C4-2B (cell line): ENCODE measurements around the gene GPER1.

ENCODE experiments used
- H3K27ac ChIP-seq: fragments of 450-650 bp; 2 replicates; pipeline ENCODE4 v1.5.1; 2017
- ZFX ChIP-seq: fragments of 450-650 bp; IDR thresholded peaks from 2 replicates; pipeline ENCODE4 v1.6.1; 2017
- TF ChIP-seq, protein P1 (sequence below): fragments of 450-650 bp; conservative IDR thresholded peaks from 2 replicates; pipeline ENCODE4 v1.5.1; 2017; ENCODE audit warnings: mild to moderate bottlenecking

GPER1 gene

DNA sequence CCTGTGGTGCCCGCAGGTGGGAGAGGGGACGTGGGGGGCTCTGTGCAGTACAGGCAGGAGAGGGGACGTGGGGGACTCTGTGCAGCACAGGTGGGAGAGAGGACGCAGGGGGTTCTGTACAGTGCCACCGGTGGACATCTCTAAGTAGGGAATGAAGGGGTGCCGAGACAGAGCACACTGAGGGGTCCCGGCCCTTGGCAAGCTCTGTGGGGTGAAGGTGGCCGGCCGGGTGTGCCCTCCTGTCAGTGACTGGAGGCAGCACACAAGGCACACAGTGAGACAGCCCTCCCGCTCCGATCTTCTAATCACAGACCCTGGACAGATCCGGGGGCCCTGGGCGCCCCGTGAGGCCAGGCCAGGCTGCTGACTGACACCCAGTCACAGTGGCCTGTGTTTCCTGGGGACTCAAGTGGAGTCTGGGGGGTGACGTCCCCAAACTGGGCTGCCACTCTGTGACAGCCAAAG lies 32.4 kb upstream of the GPER1 start:
- TF ChIP-seq, protein P1, sequence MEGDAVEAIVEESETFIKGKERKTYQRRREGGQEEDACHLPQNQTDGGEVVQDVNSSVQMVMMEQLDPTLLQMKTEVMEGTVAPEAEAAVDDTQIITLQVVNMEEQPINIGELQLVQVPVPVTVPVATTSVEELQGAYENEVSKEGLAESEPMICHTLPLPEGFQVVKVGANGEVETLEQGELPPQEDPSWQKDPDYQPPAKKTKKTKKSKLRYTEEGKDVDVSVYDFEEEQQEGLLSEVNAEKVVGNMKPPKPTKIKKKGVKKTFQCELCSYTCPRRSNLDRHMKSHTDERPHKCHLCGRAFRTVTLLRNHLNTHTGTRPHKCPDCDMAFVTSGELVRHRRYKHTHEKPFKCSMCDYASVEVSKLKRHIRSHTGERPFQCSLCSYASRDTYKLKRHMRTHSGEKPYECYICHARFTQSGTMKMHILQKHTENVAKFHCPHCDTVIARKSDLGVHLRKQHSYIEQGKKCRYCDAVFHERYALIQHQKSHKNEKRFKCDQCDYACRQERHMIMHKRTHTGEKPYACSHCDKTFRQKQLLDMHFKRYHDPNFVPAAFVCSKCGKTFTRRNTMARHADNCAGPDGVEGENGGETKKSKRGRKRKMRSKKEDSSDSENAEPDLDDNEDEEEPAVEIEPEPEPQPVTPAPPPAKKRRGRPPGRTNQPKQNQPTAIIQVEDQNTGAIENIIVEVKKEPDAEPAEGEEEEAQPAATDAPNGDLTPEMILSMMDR = no peak
- TF ChIP-seq ZFX = no peak
- H3K27ac ChIP-seq = no peak overlapping the region

DNA sequence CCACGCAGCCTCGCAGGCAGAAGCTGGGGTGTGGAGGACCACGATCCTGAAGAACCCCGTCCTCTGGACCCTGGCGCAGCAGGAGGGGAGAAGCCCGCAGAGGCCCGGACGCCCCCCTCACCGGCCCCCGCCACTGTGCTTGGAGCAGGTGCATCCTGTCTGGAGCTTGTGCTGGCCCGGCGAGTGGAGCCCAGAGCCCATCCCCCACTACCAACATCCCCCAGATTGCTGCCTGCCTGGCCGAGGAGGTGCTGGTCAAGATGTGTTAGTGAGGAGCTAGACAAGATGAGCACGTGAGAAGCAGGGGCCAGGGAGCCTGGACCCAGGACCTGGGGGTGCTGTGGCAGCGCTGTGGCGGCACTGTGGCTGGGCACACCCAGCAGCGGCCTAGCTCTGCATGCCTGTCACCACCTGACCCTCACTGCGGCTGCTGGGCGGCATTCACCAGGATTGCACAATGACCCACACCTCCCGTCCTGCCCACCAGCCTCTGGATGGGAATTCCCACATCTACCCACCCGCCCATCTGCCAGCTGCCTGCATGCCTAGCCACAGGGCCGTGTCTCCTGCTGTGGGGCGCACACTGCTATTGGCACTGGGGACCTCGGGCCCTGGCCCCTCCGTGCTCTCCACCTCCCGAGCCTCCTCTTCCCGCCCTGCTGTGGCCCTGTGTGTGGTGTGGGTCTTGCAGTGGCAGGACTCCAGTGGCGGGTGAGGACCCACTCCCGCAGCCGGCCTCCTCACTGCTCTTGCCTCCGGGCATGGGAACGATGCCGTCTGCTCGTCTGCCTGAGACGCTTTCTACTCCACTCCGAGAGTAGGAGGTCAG lies 31.7 kb upstream of the GPER1 start:
- H3K27ac ChIP-seq = no peak overlapping the region

DNA sequence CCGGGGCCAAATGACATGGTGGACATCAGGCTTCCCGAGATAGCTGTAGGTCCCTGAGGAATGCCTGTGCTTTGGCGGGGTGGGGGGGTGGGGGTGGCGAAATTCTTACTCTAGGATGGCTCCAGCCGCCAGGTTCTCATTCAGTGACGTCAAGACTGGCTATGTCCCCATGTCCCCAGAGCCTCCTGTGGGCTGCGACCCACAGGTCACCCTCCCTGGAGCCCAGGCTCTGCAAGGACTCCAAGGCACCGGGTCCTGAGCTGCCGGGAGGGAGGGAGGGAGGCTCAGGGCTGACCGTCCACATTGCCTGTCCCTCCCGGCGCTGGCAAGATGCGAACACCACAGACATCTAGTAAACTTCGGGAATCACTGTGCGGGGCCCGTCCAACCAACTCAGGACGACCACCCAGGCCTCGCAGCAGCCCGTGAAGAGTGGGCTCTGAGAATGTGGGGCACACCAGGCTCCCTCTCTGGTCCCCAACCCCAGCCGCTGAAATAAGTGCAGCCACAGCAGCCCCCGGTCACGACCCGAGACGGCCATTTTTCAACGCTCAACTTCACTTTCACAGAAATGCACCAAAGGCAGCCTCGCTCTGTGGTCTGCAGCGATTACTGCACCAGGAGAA lies 31.0 kb upstream of the GPER1 start:
- no peak for TF ChIP-seq ZFX
- TF ChIP-seq, protein P1 = no peak
- H3K27ac ChIP-seq = no peak overlapping the region

More for the DNA sequence above, 31.7 kb upstream of the GPER1 start:
- TF ChIP-seq, protein P1 = no peak
- TF ChIP-seq ZFX = no peak

DNA sequence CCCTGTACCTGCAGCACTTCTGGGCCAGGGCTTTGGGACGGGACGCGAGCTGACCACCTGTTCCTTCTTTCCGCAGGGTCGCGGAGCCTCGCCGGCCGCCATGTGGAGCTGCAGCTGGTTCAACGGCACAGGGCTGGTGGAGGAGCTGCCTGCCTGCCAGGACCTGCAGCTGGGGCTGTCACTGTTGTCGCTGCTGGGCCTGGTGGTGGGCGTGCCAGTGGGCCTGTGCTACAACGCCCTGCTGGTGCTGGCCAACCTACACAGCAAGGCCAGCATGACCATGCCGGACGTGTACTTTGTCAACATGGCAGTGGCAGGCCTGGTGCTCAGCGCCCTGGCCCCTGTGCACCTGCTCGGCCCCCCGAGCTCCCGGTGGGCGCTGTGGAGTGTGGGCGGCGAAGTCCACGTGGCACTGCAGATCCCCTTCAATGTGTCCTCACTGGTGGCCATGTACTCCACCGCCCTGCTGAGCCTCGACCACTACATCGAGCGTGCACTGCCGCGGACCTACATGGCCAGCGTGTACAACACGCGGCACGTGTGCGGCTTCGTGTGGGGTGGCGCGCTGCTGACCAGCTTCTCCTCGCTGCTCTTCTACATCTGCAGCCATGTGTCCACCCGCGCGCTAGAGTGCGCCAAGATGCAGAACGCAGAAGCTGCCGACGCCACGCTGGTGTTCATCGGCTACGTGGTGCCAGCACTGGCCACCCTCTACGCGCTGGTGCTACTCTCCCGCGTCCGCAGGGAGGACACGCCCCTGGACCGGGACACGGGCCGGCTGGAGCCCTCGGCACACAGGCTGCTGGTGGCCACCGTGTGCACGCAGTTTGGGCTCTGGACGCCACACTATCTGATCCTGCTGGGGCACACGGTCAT lies 30.3 kb upstream of the GPER1 start:
- TF ChIP-seq, protein P1 = no peak
- no peak for TF ChIP-seq ZFX
- no peak overlapping the region for H3K27ac ChIP-seq

DNA sequence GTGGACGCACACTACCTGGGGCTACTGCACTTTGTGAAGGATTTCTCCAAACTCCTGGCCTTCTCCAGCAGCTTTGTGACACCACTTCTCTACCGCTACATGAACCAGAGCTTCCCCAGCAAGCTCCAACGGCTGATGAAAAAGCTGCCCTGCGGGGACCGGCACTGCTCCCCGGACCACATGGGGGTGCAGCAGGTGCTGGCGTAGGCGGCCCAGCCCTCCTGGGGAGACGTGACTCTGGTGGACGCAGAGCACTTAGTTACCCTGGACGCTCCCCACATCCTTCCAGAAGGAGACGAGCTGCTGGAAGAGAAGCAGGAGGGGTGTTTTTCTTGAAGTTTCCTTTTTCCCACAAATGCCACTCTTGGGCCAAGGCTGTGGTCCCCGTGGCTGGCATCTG lies 29.6 kb upstream of the GPER1 start:
- no peak overlapping the region for H3K27ac ChIP-seq
- no peak for TF ChIP-seq ZFX
- TF ChIP-seq, protein P1 = no peak

DNA sequence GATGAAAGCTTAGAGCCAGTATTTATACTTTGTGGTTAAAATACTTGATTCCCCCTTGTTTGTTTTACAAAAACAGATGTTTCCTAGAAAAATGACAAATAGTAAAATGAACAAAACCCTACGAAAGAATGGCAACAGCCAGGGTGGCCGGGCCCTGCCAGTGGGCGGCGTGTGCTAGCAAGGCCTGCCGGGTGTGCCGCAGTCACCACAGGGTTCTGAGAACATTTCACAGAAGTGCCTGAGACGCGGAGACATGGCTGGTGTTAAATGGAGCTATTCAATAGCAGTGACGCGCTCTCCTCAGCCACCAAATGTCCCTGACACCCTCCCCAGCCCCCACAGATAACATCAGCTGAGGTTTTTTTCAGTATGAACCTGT lies 29.1 kb upstream of the GPER1 start:
- no peak overlapping the region for H3K27ac ChIP-seq
- TF ChIP-seq, protein P1 = no peak
- no peak for TF ChIP-seq ZFX
